ENCODE results near the gene KCTD3.
A peak's percentile ranks its signal among the peaks of the same experiment; 100 is the strongest.

The KCTD3 gene

GRCh38 chr1:215597961-215598360 lies 30.9 kb downstream of the KCTD3 start:
- CTCF ChIA-PET, result no interaction called here
- TF ChIP-seq ZNF660 (tag by site-specific recombination; IDR thresholded peaks at IDR 0.05), result no peak
- no peak for TF ChIP-seq ZNF133 (tag by site-specific recombination; IDR thresholded peaks at IDR 0.05)
- TF ChIP-seq ZNF585B (tag by site-specific recombination; IDR thresholded peaks at IDR 0.05), result no peak
- no peak for TF ChIP-seq ZNF548 (tag by site-specific recombination; IDR thresholded peaks at IDR 0.05)
- TF ChIP-seq ELK4 (IDR thresholded peaks at IDR 0.05; ENCODE audit: borderline replicate concordance, low read depth, low read length), result no peak
- no peak for TF ChIP-seq ZNF366 (tag by site-specific recombination; conservative IDR thresholded peaks at IDR 0.05)
- TF ChIP-seq, protein P1, sequence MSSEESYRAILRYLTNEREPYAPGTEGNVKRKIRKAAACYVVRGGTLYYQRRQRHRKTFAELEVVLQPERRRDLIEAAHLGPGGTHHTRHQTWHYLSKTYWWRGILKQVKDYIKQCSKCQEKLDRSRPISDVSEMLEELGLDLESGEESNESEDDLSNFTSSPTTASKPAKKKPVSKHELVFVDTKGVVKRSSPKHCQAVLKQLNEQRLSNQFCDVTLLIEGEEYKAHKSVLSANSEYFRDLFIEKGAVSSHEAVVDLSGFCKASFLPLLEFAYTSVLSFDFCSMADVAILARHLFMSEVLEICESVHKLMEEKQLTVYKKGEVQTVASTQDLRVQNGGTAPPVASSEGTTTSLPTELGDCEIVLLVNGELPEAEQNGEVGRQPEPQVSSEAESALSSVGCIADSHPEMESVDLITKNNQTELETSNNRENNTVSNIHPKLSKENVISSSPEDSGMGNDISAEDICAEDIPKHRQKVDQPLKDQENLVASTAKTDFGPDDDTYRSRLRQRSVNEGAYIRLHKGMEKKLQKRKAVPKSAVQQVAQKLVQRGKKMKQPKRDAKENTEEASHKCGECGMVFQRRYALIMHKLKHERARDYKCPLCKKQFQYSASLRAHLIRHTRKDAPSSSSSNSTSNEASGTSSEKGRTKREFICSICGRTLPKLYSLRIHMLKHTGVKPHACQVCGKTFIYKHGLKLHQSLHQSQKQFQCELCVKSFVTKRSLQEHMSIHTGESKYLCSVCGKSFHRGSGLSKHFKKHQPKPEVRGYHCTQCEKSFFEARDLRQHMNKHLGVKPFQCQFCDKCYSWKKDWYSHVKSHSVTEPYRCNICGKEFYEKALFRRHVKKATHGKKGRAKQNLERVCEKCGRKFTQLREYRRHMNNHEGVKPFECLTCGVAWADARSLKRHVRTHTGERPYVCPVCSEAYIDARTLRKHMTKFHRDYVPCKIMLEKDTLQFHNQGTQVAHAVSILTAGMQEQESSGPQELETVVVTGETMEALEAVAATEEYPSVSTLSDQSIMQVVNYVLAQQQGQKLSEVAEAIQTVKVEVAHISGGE (tag by site-specific recombination; conservative IDR thresholded peaks at IDR 0.05; ENCODE audit: low read depth), result no peak
- no peak for TF ChIP-seq ZNF654 (tag by site-specific recombination; IDR thresholded peaks at IDR 0.05; ENCODE audit: low read depth)
- TF ChIP-seq, protein P2, sequence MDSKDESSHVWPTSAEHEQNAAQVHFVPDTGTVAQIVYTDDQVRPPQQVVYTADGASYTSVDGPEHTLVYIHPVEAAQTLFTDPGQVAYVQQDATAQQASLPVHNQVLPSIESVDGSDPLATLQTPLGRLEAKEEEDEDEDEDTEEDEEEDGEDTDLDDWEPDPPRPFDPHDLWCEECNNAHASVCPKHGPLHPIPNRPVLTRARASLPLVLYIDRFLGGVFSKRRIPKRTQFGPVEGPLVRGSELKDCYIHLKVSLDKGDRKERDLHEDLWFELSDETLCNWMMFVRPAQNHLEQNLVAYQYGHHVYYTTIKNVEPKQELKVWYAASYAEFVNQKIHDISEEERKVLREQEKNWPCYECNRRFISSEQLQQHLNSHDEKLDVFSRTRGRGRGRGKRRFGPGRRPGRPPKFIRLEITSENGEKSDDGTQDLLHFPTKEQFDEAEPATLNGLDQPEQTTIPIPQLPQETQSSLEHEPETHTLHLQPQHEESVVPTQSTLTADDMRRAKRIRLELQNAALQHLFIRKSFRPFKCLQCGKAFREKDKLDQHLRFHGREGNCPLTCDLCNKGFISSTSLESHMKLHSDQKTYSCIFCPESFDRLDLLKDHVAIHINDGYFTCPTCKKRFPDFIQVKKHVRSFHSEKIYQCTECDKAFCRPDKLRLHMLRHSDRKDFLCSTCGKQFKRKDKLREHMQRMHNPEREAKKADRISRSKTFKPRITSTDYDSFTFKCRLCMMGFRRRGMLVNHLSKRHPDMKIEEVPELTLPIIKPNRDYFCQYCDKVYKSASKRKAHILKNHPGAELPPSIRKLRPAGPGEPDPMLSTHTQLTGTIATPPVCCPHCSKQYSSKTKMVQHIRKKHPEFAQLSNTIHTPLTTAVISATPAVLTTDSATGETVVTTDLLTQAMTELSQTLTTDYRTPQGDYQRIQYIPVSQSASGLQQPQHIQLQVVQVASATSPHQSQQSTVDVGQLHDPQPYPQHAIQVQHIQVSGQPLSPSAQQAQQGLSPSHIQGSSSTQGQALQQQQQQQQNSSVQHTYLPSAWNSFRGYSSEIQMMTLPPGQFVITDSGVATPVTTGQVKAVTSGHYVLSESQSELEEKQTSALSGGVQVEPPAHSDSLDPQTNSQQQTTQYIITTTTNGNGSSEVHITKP (tag by site-specific recombination; IDR thresholded peaks at IDR 0.05), result no peak
- no peak for TF ChIP-seq HOXC10 (CRISPR knock-in tag; IDR thresholded peaks at IDR 0.05)
- TF ChIP-seq PATZ1 (tag by site-specific recombination; IDR thresholded peaks at IDR 0.05), result no peak
- no peak for TF ChIP-seq ZFP69B (tag by site-specific recombination; IDR thresholded peaks at IDR 0.05)
- no peak for TF ChIP-seq ZNF112 (tag by site-specific recombination; IDR thresholded peaks at IDR 0.05)
- Histone ChIP-seq H3K4me3 (ENCODE audit: low read depth, low read length) (no peak overlapping the region), H3K4me1 (ENCODE audit: control insufficient read depth, insufficient read depth, low read length) (peaks cover 21% of the 10 kb centered on the region), H3K27ac (ENCODE audit: extremely low read depth, low read depth, low read length) (no peak overlapping the region), H3K36me3 (ENCODE audit: control insufficient read depth in 2 of 2, insufficient read depth in 1 of 2, low read length in 2 of 2) (peaks cover 3 to 10% of the 10 kb centered on the region in 2 experiments; a peak in 2 of 3 replicates), H3K9me3 (ENCODE audit: control insufficient read depth, insufficient read depth, low read depth, low read length) (no peaks in the 10 kb centered on the region)
- POLR2A ChIA-PET, result no interaction called here

GRCh38 chr1:215599418-215600074 lies 32.4 kb downstream of the KCTD3 start:
- ChIA-PET CTCF (no interaction called here), POLR2A (no interaction called here)
- peak overlapping the region; percentile 14; the same call in 1 of the 2 replicates for H3K27ac ChIP-seq (ENCODE audit: extremely low read depth, low read depth, low read length)
- H3K9me3 ChIP-seq (ENCODE audit: control insufficient read depth, insufficient read depth, low read depth, low read length), result no peaks in the 10 kb centered on the region
- H3K4me3 ChIP-seq (ENCODE audit: low read depth, low read length), result no peak overlapping the region
- TF ChIP-seq ZNF571 (tag by site-specific recombination; IDR thresholded peaks at IDR 0.05) (no peak), ZNF76 (tag by site-specific recombination; IDR thresholded peaks at IDR 0.05; ENCODE audit: borderline replicate concordance, low read depth) (no peak), OSR2 (tag by site-specific recombination; IDR thresholded peaks at IDR 0.05) (0 out of 2 replicates have a peak, but pooled peaks have one; percentile 15)
- TF ChIP-seq, protein P3, sequence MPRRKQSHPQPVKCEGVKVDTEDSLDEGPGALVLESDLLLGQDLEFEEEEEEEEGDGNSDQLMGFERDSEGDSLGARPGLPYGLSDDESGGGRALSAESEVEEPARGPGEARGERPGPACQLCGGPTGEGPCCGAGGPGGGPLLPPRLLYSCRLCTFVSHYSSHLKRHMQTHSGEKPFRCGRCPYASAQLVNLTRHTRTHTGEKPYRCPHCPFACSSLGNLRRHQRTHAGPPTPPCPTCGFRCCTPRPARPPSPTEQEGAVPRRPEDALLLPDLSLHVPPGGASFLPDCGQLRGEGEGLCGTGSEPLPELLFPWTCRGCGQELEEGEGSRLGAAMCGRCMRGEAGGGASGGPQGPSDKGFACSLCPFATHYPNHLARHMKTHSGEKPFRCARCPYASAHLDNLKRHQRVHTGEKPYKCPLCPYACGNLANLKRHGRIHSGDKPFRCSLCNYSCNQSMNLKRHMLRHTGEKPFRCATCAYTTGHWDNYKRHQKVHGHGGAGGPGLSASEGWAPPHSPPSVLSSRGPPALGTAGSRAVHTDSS (tag by site-specific recombination; IDR thresholded peaks at IDR 0.05), result peak; percentile 69
- peaks cover 17% of the 10 kb centered on the region for H3K4me1 ChIP-seq (ENCODE audit: control insufficient read depth, insufficient read depth, low read length)
- peaks cover 3 to 16% of the 10 kb centered on the region in 2 experiments; a peak in 2 of 3 replicates for H3K36me3 ChIP-seq (ENCODE audit: control insufficient read depth in 2 of 2, insufficient read depth in 1 of 2, low read length in 2 of 2)
